Activated T-cell treated with anti-CD3 and anti-CD28 coated beads, Interleukin-2, amount 50 U/mL, for 24 hours (primary cell): ENCODE data around the gene OVCA2.

Source experiments
- DNase-seq: peaks from one replicate; pipeline ENCODE4 v3.0.0-alpha.2; 2020
- H3K27ac Mint-ChIP-seq: 2 replicates; pipeline ENCODE4 v1.8.0; 2020; ENCODE audit warnings: mild to moderate bottlenecking, mixed read lengths
- H3K27me3 Mint-ChIP-seq: 2 replicates; pipeline ENCODE4 v1.8.0; 2020; ENCODE audit warnings: mixed read lengths
- H3K36me3 Mint-ChIP-seq: 2 replicates; pipeline ENCODE4 v1.8.0; 2020; ENCODE audit warnings: low read depth, mixed read lengths
- H3K4me1 Mint-ChIP-seq: 2 replicates; pipeline ENCODE4 v1.8.0; 2020; ENCODE audit warnings: low read depth, mixed read lengths
- H3K4me3 Mint-ChIP-seq: 2 replicates; pipeline ENCODE4 v1.8.0; 2020; ENCODE audit warnings: mild to moderate bottlenecking, moderate library complexity, mixed read lengths
- H3K9me3 Mint-ChIP-seq: 2 replicates; pipeline ENCODE4 v1.8.0; 2020; ENCODE audit warnings: mixed read lengths

OVCA2 gene

DNA sequence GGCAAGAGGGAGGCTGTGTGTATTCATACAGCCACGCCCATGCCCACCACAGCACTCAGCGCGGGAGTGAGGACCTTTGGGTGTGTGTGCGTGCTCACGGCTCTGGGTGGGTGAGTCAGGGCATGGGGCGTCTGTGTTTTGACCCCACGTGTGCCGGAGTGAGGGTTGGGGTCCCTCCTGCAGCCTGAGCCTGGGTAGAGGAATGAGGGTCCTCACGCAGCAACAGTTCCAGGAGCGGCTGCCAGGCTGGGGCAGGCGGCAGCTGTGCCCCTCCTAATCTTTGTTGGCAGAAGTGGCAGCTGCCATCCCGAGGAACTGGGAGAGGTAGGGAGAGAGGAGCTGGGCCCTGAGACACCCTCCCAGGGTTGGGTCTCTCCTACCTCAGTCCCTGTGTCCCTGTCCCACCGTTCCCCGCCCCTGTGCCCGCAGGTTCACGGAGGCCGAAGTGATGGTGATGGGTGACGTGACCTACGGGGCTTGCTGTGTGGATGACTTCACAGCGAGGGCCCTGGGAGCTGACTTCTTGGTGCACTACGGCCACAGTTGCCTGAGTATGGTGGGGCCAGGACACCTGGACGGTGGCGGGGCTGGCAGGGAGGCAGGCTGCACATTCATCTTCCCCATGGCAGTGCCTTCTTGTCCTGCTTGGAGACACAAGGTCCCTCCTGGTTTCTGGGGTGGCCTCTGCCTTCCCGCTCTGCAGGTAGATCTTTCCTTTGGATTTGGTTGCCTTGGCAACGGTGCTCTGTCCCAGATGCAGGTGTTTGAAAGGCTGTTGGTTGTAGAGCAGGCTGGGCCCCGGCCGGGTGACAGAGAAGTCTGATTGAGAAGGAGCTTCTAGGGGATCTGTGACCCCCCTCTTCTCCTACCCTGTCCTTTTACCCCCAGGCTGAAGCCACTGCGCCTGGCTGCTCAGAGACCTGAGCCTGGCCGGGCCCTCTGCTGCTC lies 6.0 kb upstream of the OVCA2 start:
- Mint-ChIP-seq H3K4me1 (peaks cover 22% of the 10 kb centered on the region), H3K27ac (no peak overlapping the region), H3K9me3 (no peaks in the 10 kb centered on the region), H3K4me3 (no peak overlapping the region), H3K27me3 (no peaks in the 10 kb centered on the region), H3K36me3 (peaks cover 52% of the 10 kb centered on the region)
- DNase-seq, result no peak

- peaks cover 16% of the 10 kb centered on the region for H3K4me1 Mint-ChIP-seq
- no peaks in the 10 kb centered on the region for H3K9me3 Mint-ChIP-seq
- H3K4me3 Mint-ChIP-seq, result no peak overlapping the region
- H3K27me3 Mint-ChIP-seq, result no peaks in the 10 kb centered on the region
- H3K27ac Mint-ChIP-seq, result no peak overlapping the region
- peaks cover 56% of the 10 kb centered on the region for H3K36me3 Mint-ChIP-seq
- DNase-seq, result no peak
Observed at GRCh38 chr17:2037155-2037554, 4.7 kb upstream of the OVCA2 start.

DNA sequence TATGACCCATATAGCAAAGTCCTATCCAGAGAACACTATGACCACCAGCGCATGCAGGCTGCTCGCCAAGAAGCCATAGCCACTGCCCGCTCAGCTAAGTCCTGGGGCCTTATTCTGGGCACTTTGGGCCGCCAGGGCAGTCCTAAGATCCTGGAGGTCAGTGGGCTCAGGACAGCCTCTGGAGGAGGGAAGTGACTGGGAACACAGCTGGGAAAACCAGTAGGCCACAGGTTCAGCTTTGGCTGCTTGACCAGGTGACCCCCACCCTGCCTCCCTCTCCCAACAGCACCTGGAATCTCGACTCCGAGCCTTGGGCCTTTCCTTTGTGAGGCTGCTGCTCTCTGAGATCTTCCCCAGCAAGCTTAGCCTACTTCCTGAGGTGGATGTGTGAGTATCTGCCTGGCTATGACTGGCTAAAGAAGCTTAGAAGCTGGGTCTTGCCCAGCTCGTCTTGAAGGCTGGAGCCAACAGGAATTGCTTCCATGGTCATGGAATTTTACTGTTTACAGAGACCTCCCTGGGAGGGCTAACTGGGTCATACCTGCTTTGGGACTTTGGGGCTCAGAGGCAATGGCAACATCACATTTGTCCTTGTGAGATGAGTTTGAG lies 1.5 kb upstream of the OVCA2 start:
- Mint-ChIP-seq H3K27me3 (no peaks in the 10 kb centered on the region), H3K9me3 (no peaks in the 10 kb centered on the region), H3K4me3 (no peak overlapping the region), H3K36me3 (peaks cover 76% of the 10 kb centered on the region), H3K27ac (peak overlapping the region; percentile 22), H3K4me1 (peaks cover 27% of the 10 kb centered on the region)
- no peak for DNase-seq

DNA sequence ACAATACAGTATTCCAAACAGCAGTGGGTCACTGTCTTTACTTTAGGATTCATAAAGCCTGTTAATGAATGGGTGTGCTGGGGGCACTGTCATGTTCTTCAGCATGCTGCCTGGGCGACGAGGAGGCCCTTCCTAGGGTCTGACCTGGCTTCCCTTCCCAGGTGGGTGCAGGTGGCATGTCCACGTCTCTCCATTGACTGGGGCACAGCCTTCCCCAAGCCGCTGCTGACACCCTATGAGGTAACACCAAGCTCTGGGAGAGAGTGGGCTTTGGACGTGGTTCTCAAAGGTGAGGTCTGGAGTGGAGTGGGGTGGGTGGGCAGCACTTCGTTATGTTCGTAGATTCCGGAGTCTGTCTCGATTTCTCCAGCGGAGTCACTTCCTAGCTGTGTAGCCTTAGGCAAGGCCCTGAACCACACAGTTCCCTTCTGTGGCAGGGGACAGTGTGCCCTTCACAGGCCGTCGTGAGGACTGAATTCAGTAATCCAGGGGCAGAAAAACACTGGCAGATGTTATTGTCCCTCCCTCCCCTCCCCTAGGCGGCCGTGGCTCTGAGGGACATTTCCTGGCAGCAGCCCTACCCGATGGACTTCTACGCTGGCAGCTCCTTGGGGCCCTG lies 771 bp upstream of the OVCA2 start:
- Mint-ChIP-seq H3K9me3 (no peaks in the 10 kb centered on the region), H3K27me3 (no peaks in the 10 kb centered on the region), H3K27ac (no peak overlapping the region), H3K36me3 (peaks cover 72% of the 10 kb centered on the region), H3K4me3 (peak overlapping the region; percentile 88), H3K4me1 (peaks cover 27% of the 10 kb centered on the region)
- no peak for DNase-seq

- Mint-ChIP-seq H3K36me3 (peaks cover 59% of the 10 kb centered on the region), H3K4me1 (peaks cover 27% of the 10 kb centered on the region), H3K4me3 (peak overlapping the region; percentile 88), H3K27me3 (no peaks in the 10 kb centered on the region), H3K9me3 (no peaks in the 10 kb centered on the region), H3K27ac (peak overlapping the region; percentile 96)
- DNase-seq, result no peak
Observed at GRCh38 chr17:2042390-2042847, 597 bp downstream of the OVCA2 start.

- Mint-ChIP-seq H3K27ac (peak overlapping the region; percentile 96), H3K36me3 (peaks cover 54% of the 10 kb centered on the region), H3K9me3 (no peaks in the 10 kb centered on the region), H3K4me3 (peak overlapping the region; percentile 88), H3K27me3 (no peaks in the 10 kb centered on the region), H3K4me1 (peaks cover 27% of the 10 kb centered on the region)
- DNase-seq, result no peak
Observed at GRCh38 chr17:2042933-2043332, 1.1 kb downstream of the OVCA2 start.

- peaks cover 30% of the 10 kb centered on the region for H3K4me1 Mint-ChIP-seq
- no peaks in the 10 kb centered on the region for H3K9me3 Mint-ChIP-seq
- H3K36me3 Mint-ChIP-seq, result peaks cover 46% of the 10 kb centered on the region
- H3K27ac Mint-ChIP-seq, result peak overlapping the region; percentile 96
- no peak for DNase-seq
- peaks cover 3% of the 10 kb centered on the region for H3K27me3 Mint-ChIP-seq
- peak overlapping the region; percentile 88 for H3K4me3 Mint-ChIP-seq
Observed at GRCh38 chr17:2043785-2044184, 2.0 kb downstream of the OVCA2 start.

- H3K27ac Mint-ChIP-seq, result peak overlapping the region; percentile 74
- H3K4me1 Mint-ChIP-seq, result peaks cover 36% of the 10 kb centered on the region
- H3K36me3 Mint-ChIP-seq, result peaks cover 46% of the 10 kb centered on the region
Observed at GRCh38 chr17:2044263-2044894, 2.6 kb downstream of the OVCA2 start.

GRCh38 chr17:2047590-2047989 lies 5.8 kb downstream of the OVCA2 start:
- Mint-ChIP-seq H3K36me3 (peaks cover 25% of the 10 kb centered on the region), H3K4me1 (peaks cover 37% of the 10 kb centered on the region), H3K9me3 (no peaks in the 10 kb centered on the region), H3K27me3 (peaks cover 12% of the 10 kb centered on the region), H3K27ac (no peak overlapping the region), H3K4me3 (no peak overlapping the region)
- no peak for DNase-seq

More at GRCh38 chr17:2044263-2044894, 2.6 kb downstream of the OVCA2 start:
- H3K9me3 Mint-ChIP-seq, result no peaks in the 10 kb centered on the region
- H3K27me3 Mint-ChIP-seq, result peaks cover 3% of the 10 kb centered on the region
- H3K4me3 Mint-ChIP-seq, result no peak overlapping the region
- no peak for DNase-seq

DNA sequence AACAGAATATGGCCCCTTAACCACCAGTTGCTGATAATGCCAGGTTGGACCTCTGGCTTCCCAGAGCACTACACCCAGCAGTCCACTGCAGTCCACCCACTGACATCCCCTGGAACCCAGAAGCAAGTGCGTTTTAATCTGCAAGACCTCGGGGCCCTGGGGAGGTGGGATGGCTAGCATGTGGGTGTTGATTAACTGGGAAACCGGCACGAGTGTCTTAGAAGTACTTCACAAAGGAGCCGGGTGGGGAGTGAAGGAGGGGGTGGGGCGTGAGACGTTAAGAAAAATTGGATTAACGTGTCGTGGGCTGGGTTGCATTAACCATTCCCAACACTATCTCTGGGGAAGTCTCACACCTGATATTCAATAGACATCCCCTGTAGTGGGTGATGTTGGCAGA lies 7.0 kb downstream of the OVCA2 start:
- H3K4me1 Mint-ChIP-seq, result peaks cover 33% of the 10 kb centered on the region
- peaks cover 17% of the 10 kb centered on the region for H3K27me3 Mint-ChIP-seq
- H3K36me3 Mint-ChIP-seq, result peaks cover 13% of the 10 kb centered on the region
- no peaks in the 10 kb centered on the region for H3K9me3 Mint-ChIP-seq
- peak overlapping the region; percentile 74 for H3K4me3 Mint-ChIP-seq
- DNase-seq, result no peak
- no peak overlapping the region for H3K27ac Mint-ChIP-seq

DNA sequence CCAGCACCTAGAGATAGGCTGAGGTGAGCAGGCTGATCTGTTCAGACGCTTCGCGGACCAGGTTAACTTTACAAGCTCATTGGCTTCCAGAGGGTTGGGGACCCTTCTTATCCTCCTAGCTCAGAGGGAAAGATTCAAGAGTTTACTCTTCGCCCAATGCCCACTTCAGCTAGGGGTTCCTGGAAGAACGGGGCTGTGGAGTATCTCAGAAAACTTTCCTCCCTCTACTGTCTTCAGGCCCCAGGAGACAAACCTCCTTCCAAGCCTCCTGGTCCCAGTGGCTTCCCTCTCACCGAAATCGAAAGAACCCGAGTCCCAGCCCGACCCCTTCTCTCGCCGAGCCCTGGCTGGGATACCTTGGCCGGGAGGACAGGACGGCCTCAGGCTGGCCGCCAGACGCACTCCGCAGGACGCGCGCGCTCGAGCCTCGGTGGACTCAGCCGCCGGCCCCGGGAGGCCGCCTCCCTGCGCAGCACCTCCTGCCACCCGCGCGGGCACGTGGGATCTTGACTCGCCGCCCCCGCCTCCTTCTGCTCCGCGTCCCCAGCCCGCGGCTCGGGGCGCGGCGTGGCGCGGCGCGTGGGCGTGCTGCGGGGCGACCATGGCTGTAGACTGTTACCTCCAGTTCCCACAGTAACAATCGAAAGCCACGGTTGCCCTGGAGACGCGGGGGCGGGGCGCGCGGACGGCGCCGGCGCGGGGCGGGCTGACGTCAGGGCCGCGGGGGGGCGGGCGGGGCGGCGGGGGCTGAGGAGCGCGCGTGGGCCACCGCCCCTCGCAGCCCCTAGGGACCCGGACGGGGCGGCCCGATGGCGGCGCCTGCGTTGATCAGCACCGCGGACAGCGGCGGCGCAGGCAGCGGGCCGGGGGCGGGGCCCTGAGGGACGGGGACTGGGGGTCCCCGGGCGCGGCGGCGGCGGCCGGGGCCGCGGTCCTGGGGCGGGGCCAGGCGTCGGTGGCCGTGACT lies 7.8 kb downstream of the OVCA2 start:
- Mint-ChIP-seq H3K4me1 (peaks cover 34% of the 10 kb centered on the region), H3K27me3 (peaks cover 17% of the 10 kb centered on the region), H3K27ac (peak overlapping the region; percentile 69), H3K9me3 (no peaks in the 10 kb centered on the region), H3K4me3 (peak overlapping the region; percentile 74), H3K36me3 (peaks cover 7% of the 10 kb centered on the region)
- DNase-seq, result peak; percentile 92

DNA sequence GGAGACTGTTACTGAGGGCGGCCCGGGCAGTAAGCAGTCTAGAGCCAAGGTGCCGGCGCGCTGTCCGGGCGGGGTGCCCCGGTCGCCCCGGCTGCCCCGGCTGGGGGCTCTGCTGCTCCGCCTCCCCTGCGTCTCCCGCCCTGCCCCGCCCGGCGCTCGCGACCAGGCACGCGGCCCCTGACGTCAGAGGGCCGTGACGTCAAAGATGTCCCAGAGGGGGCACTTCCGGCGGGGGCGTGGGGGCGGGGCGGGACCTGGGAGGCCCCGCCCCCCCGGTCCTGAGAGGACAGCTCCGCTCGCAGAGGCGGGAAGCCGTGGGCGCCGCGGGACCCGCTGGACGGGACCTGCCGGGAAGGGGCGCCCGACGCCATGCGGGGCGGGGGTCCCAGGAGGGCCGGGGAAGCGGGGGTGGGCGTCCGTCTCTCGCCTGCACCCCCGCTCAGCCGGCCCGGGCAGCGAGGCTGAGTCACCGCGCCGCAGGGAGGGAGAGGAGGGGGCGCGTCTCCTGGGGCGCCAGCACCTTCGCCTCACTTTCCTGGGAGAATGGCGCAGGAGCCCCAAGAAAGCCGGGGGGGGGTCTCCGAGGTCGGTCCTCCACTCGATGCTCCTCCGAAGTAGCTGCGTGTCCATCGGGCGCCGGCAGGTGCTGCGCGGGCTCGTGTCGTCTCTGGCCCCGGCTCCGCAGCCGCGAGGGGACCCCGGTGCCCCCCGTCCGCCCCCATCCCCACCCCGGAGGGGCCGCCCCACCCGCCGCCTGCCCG lies 8.7 kb downstream of the OVCA2 start:
- H3K27me3 Mint-ChIP-seq, result peaks cover 17% of the 10 kb centered on the region
- peak; percentile 86 for DNase-seq
- no peaks in the 10 kb centered on the region for H3K9me3 Mint-ChIP-seq
- H3K36me3 Mint-ChIP-seq, result no peaks in the 10 kb centered on the region
- H3K4me1 Mint-ChIP-seq, result peaks cover 33% of the 10 kb centered on the region
- H3K4me3 Mint-ChIP-seq, result no peak overlapping the region
- no peak overlapping the region for H3K27ac Mint-ChIP-seq
